ENCODE data around the gene QARS1.

DNA sequence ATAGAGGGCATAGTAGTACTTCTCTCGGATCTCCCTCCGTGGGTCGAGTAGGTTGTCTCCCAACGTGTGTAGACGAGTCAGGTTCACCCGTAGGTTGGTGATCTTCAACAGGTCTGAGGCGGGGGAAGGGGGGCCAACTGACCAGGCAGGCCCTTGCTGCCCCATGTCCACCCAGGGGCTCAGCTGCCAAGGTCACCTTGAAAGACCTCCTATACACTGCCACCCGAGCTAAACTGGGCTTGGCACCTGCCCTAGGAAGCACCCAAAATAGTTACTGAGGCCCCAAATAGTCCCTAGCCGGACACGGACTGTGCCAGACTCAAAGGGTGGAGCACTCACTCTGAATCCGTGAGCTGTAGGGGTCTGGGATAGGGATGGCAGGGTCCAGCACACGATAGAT, 26.5 kb upstream of the QARS1 start:
- no peak for TF ChIP-seq POLR2A (IDR thresholded peaks at IDR 0.05)
- TF ChIP-seq, protein P1, sequence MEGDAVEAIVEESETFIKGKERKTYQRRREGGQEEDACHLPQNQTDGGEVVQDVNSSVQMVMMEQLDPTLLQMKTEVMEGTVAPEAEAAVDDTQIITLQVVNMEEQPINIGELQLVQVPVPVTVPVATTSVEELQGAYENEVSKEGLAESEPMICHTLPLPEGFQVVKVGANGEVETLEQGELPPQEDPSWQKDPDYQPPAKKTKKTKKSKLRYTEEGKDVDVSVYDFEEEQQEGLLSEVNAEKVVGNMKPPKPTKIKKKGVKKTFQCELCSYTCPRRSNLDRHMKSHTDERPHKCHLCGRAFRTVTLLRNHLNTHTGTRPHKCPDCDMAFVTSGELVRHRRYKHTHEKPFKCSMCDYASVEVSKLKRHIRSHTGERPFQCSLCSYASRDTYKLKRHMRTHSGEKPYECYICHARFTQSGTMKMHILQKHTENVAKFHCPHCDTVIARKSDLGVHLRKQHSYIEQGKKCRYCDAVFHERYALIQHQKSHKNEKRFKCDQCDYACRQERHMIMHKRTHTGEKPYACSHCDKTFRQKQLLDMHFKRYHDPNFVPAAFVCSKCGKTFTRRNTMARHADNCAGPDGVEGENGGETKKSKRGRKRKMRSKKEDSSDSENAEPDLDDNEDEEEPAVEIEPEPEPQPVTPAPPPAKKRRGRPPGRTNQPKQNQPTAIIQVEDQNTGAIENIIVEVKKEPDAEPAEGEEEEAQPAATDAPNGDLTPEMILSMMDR (IDR thresholded peaks at IDR 0.05), result no peak

Data from Peyer's patch (tissue), 4 donors.